Astrocyte (in vitro differentiated cells and primary cell): ENCODE data around the gene PTPRD. TPM values are rescaled to one million over a fixed set of nuclear protein-coding genes. Genes with fewer than 3 reads are reported as not detected.

ENCODE experiments used
- DNase-seq: peaks from one replicate; pipeline ENCODE4 v3.0.0-alpha.2; 2010; ENCODE audit warnings: low read depth
- FAIRE-seq: peaks from 2 replicates; lab custom pipeline; 2011; peaks lifted over from hg19 to GRCh38; lab: Jason Lieb, UNC
- H2AFZ ChIP-seq: 2 replicates; pipeline ENCODE4 v1.6.0; 2012; ENCODE audit warnings: low read depth, low read length, inconsistent platforms
- H3K27ac ChIP-seq: 2 replicates; pipeline ENCODE4 v1.5.1; 2011; ENCODE audit warnings: low read depth, low read length, inconsistent platforms
- H3K27me3 ChIP-seq: 2 replicates; pipeline ENCODE4 v1.6.0; 2011; ENCODE audit warnings: low read length, inconsistent platforms; ENCODE audit not compliant: insufficient read depth
- H3K36me3 ChIP-seq: 2 replicates; pipeline ENCODE4 v1.5.1; 2011; ENCODE audit warnings: low read length, inconsistent platforms; ENCODE audit not compliant: insufficient read depth
- H3K4me1 ChIP-seq: 2 replicates; pipeline ENCODE4 v1.5.1; 2011; ENCODE audit warnings: low read length, inconsistent platforms; ENCODE audit not compliant: insufficient read depth
- H3K4me2 ChIP-seq: 2 replicates; pipeline ENCODE4 v1.6.0; 2012; ENCODE audit warnings: low read length, inconsistent platforms
- H3K4me3 ChIP-seq: 2 replicates; pipeline ENCODE4 v1.5.1; 2011; ENCODE audit warnings: low read depth, mild to moderate bottlenecking, low read length, inconsistent platforms; ENCODE audit not compliant: insufficient read depth
- H3K79me2 ChIP-seq: 2 replicates; pipeline ENCODE4 v1.6.0; 2012; ENCODE audit warnings: mild to moderate bottlenecking, low read length, inconsistent platforms; ENCODE audit not compliant: insufficient read depth
- H3K9ac ChIP-seq: 2 replicates; pipeline ENCODE4 v1.6.0; 2012; ENCODE audit warnings: mild to moderate bottlenecking, low read length, inconsistent platforms
- H3K9me3 ChIP-seq: 2 replicates; pipeline ENCODE4 v1.5.1; 2012; ENCODE audit warnings: low read depth, mild to moderate bottlenecking, low read length, inconsistent platforms; ENCODE audit not compliant: insufficient read depth
- H4K20me1 ChIP-seq: 2 replicates; pipeline ENCODE4 v1.6.0; 2012; ENCODE audit warnings: low read length, inconsistent platforms; ENCODE audit not compliant: insufficient read depth
- H3K27ac Mint-ChIP-seq: one replicate; pipeline ENCODE4 v1.8.0; 2021; ENCODE audit warnings: mild to moderate bottlenecking, mixed read lengths; ENCODE audit not compliant: unreplicated experiment
- H3K27me3 Mint-ChIP-seq: one replicate; pipeline ENCODE4 v1.8.0; 2021; ENCODE audit warnings: low read depth, mixed read lengths; ENCODE audit not compliant: unreplicated experiment
- H3K36me3 Mint-ChIP-seq: one replicate; pipeline ENCODE4 v1.8.0; 2021; ENCODE audit warnings: low read depth, mixed read lengths; ENCODE audit not compliant: unreplicated experiment
- H3K4me1 Mint-ChIP-seq: one replicate; pipeline ENCODE4 v1.8.0; 2021; ENCODE audit warnings: low read depth, mixed read lengths; ENCODE audit not compliant: unreplicated experiment
- H3K4me3 Mint-ChIP-seq: one replicate; pipeline ENCODE4 v1.8.0; 2021; ENCODE audit warnings: mild to moderate bottlenecking, moderate library complexity, mixed read lengths; ENCODE audit not compliant: unreplicated experiment
- H3K9me3 Mint-ChIP-seq: one replicate; pipeline ENCODE4 v1.8.0; 2021; ENCODE audit warnings: mild to moderate bottlenecking, mixed read lengths; ENCODE audit not compliant: unreplicated experiment
- CTCF ChIP-seq: IDR thresholded peaks from 2 replicates; pipeline ENCODE4 v1.5.1; 2011; ENCODE audit warnings: low read depth, mild to moderate bottlenecking, inconsistent platforms, low read length, moderate library complexity; ENCODE audit not compliant: insufficient read depth
- EZH2 ChIP-seq: IDR thresholded peaks from 2 replicates; pipeline ENCODE4 v1.6.1; 2012; ENCODE audit warnings: mild to moderate bottlenecking, low read length, inconsistent platforms; ENCODE audit not compliant: insufficient read depth
- total RNA-seq: library from RNA; stranded (reverse); gene quantifications from 2 replicates; pipeline ENCODE4 v1.2.1, GENCODE V29; 2021

PTPRD gene
- total RNA-seq, 1 donor from 2014 or later = 88.1 TPM

DNA sequence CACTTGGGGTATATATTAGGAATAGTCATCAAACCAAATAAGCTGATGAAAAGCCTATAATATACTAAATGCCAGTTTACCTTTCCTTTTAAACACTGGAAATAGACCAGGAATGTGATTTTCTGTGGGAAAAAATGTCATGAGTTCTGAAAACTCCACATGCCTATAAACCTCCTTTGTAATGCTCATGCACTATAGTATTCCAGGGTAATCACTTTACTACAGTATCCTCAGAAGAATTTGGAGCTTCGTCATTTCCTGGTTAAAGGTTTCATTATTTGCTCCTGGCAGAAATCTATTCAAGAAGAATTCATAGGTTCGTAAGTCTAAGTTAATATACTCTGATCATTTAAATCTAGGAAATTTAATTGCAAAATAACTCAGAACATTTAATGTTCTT is 1736.5 kb downstream of the PTPRD start:
- no peak overlapping the region for H2AFZ ChIP-seq
- no peaks in the 10 kb centered on the region for H3K9me3 ChIP-seq
- DNase-seq = no peak
- H3K4me3 ChIP-seq = no peak overlapping the region
- H3K79me2 ChIP-seq = no peaks in the 10 kb centered on the region
- no peak overlapping the region for H3K4me2 ChIP-seq
- H4K20me1 ChIP-seq = no peaks in the 10 kb centered on the region
- no peak overlapping the region for H3K9ac ChIP-seq
- no peaks in the 10 kb centered on the region for H3K27me3 ChIP-seq
- H3K4me3 Mint-ChIP-seq = no peak overlapping the region
- H3K36me3 Mint-ChIP-seq = no peaks in the 10 kb centered on the region
- no peaks in the 10 kb centered on the region for H3K27me3 Mint-ChIP-seq
- no peak overlapping the region for H3K27ac Mint-ChIP-seq
- no peaks in the 10 kb centered on the region for H3K4me1 ChIP-seq
- no peak for TF ChIP-seq EZH2
- no peak for TF ChIP-seq CTCF
- H3K27ac ChIP-seq = no peak overlapping the region
- H3K4me1 Mint-ChIP-seq = peaks cover 12% of the 10 kb centered on the region
- no peak for FAIRE-seq
- H3K9me3 Mint-ChIP-seq = no peaks in the 10 kb centered on the region
- H3K36me3 ChIP-seq = no peaks in the 10 kb centered on the region

- H2AFZ ChIP-seq = no peak overlapping the region
- H4K20me1 ChIP-seq = no peaks in the 10 kb centered on the region
- no peaks in the 10 kb centered on the region for H3K27me3 ChIP-seq
- no peak overlapping the region for H3K4me3 Mint-ChIP-seq
- no peaks in the 10 kb centered on the region for H3K4me1 ChIP-seq
- H3K9me3 Mint-ChIP-seq = no peaks in the 10 kb centered on the region
- no peaks in the 10 kb centered on the region for H3K79me2 ChIP-seq
- FAIRE-seq = no peak
- H3K36me3 Mint-ChIP-seq = no peaks in the 10 kb centered on the region
- no peak overlapping the region for H3K27ac Mint-ChIP-seq
- peaks cover 16% of the 10 kb centered on the region for H3K4me1 Mint-ChIP-seq
- no peak overlapping the region for H3K9ac ChIP-seq
- DNase-seq = no peak
- H3K27ac ChIP-seq = no peak overlapping the region
- no peak overlapping the region for H3K4me2 ChIP-seq
- H3K36me3 ChIP-seq = no peaks in the 10 kb centered on the region
- H3K4me3 ChIP-seq = no peak overlapping the region
- TF ChIP-seq EZH2 (no peak), CTCF (no peak)
- no peaks in the 10 kb centered on the region for H3K27me3 Mint-ChIP-seq
- no peaks in the 10 kb centered on the region for H3K9me3 ChIP-seq
Observed at GRCh38 chr9:8874482-8874881, 1738.3 kb downstream of the PTPRD start.

- Histone ChIP-seq H3K79me2 (no peaks in the 10 kb centered on the region), H3K9ac (no peak overlapping the region), H3K27me3 (no peaks in the 10 kb centered on the region), H3K4me1 (peaks cover 3% of the 10 kb centered on the region), H3K36me3 (no peaks in the 10 kb centered on the region), H3K4me3 (no peak overlapping the region), H3K9me3 (no peaks in the 10 kb centered on the region), H4K20me1 (no peaks in the 10 kb centered on the region), H2AFZ (no peak overlapping the region), H3K27ac (no peak overlapping the region), H3K4me2 (no peak overlapping the region)
- H3K27me3 Mint-ChIP-seq = no peaks in the 10 kb centered on the region
- no peaks in the 10 kb centered on the region for H3K9me3 Mint-ChIP-seq
- no peak overlapping the region for H3K27ac Mint-ChIP-seq
- H3K36me3 Mint-ChIP-seq = no peaks in the 10 kb centered on the region
- no peak for FAIRE-seq
- DNase-seq = peak; percentile 60
- H3K4me1 Mint-ChIP-seq = peaks cover 26% of the 10 kb centered on the region
- no peak overlapping the region for H3K4me3 Mint-ChIP-seq
- TF ChIP-seq EZH2 = no peak
- TF ChIP-seq CTCF = no peak
Observed at GRCh38 chr9:8872802-8873201, 1740.0 kb downstream of the PTPRD start.
